Panc1 (cell line): ENCODE measurements around the gene CGNL1. TPM values are rescaled to one million over a fixed set of nuclear protein-coding genes. Genes with fewer than 3 reads are reported as not detected.

Experiments
- ATAC-seq: fragments of 200-7000 bp; cut with Tn5 transposase; 2 replicates; pipeline ENCODE4 v1.9.1; 2020; ENCODE audit warnings: mild to moderate bottlenecking, moderate library complexity
- BruUV-seq: library from RNA; stranded (reverse); fragments of 400-500 nt; replicated peaks from 2 replicates; lab custom pipeline; 2021; lab: Mats Ljungman, UMichigan
- CTCF ChIA-PET: fragments of 300-600 bp; sonication (Branson Sonifier 250); formaldehyde crosslinking; loops from one replicate; lab custom pipeline; 2022; ENCODE audit warnings: antibody characterized with exemption; lab: Charles Lee
- POLR2A ChIA-PET: fragments of 300-600 bp; sonication (Branson Sonifier 250); formaldehyde crosslinking; loops from one replicate; lab custom pipeline; 2022; ENCODE audit warnings: antibody characterized with exemption; lab: Charles Lee
- DNase-seq: peaks from one replicate; pipeline ENCODE4 v3.0.0-alpha.2; 2010; ENCODE audit warnings: low read depth, low spot score
- H3K27ac ChIP-seq: 2 replicates; pipeline ENCODE4 v1.5.1; 2011; ENCODE audit warnings: mild to moderate bottlenecking, low read length, inconsistent platforms
- H3K27me3 ChIP-seq: fragments of 200-500 bp; sonication (Bioruptor generic); 2 replicates; pipeline ENCODE4 v1.6.0; 2014; ENCODE audit warnings: low read length, inconsistent platforms; ENCODE audit not compliant: control insufficient read depth, insufficient read depth
- H3K36me3 ChIP-seq: fragments of 200-500 bp; sonication (Bioruptor generic); 2 replicates; pipeline ENCODE4 v1.5.1; 2014; ENCODE audit warnings: inconsistent platforms, mild to moderate bottlenecking, low read length, moderate library complexity; ENCODE audit not compliant: control insufficient read depth, insufficient read depth
- H3K4me1 ChIP-seq: 2 replicates; pipeline ENCODE4 v1.5.1; 2011; ENCODE audit warnings: inconsistent platforms, mild to moderate bottlenecking, low read length, moderate library complexity; ENCODE audit not compliant: control insufficient read depth, insufficient read depth
- H3K4me3 ChIP-seq, 2 experiments: 2 replicates each; pipeline ENCODE4 v1.5.1; 2011 to 2012; ENCODE audit warnings: low read depth in 2 of 2, low read length in 2 of 2, mild to moderate bottlenecking in 2 of 2, inconsistent platforms in 1 of 2, moderate library complexity in 1 of 2
- H3K9me3 ChIP-seq: fragments of 200-500 bp; sonication (Bioruptor generic); 2 replicates; pipeline ENCODE4 v1.5.1; 2014; ENCODE audit warnings: low read depth, mild to moderate bottlenecking, inconsistent platforms, low read length, moderate library complexity; ENCODE audit not compliant: control insufficient read depth, insufficient read depth
- CTCF ChIP-seq: fragments of 450-650 bp; IDR thresholded peaks from 2 replicates; pipeline ENCODE4 v1.5.1; 2017; ENCODE audit warnings: mild to moderate bottlenecking
- POLR2AphosphoS5 ChIP-seq: IDR thresholded peaks from 2 replicates; pipeline ENCODE4 v1.6.1; 2012; ENCODE audit warnings: mild to moderate bottlenecking, low read depth, low read length, moderate library complexity
- SIN3A ChIP-seq: IDR thresholded peaks from 2 replicates; pipeline ENCODE4 v1.6.1; 2012; ENCODE audit warnings: low read depth, mild to moderate bottlenecking, low read length, moderate library complexity, borderline replicate concordance; ENCODE audit not compliant: insufficient read depth
- TCF7L2 ChIP-seq: IDR thresholded peaks from 2 replicates; pipeline ENCODE4 v1.6.1; 2011; ENCODE audit warnings: mild to moderate bottlenecking, low read depth, low read length, inconsistent platforms
- in situ Hi-C: cut with HindIII; loops from 2 replicates; pipeline ENCODE4 v1.10.0; 2016; ENCODE audit warnings: low sequenced_read_pairs, low pct_unique_long_range_greater_than_20kb
- intact Hi-C: fragments of 100-400 bp; cut with micrococcal nuclease; formaldehyde crosslinking; loops from one replicate; pipeline ENCODE4 v1.10.0; 2022; ENCODE audit not compliant: unreplicated experiment
- total RNA-seq: library from RNA; stranded (reverse); gene quantifications from one replicate; pipeline ENCODE4 v1.2.1, GENCODE V29; 2021; ENCODE audit not compliant: unreplicated experiment
- TF ChIP-seq, protein P1 (sequence below), 2 experiments: IDR thresholded peaks; 2 replicates each; pipeline ENCODE4 v1.6.1; 2011 to 2012; ENCODE audit warnings: low read depth in 2 of 2, control low read depth in 1 of 2, low read length in 1 of 2, mild to moderate bottlenecking in 1 of 2, moderate library complexity in 1 of 2; ENCODE audit not compliant: insufficient read depth in 1 of 2

Gene CGNL1
- total RNA-seq, 1 experiment from 2014 or later: 3.5 TPM

- Histone ChIP-seq H3K36me3 (no peaks in the 10 kb centered on the region), H3K27me3 (peaks cover 2% of the 10 kb centered on the region; the same call in 1 of the 2 replicates), H3K4me1 (no peaks in the 10 kb centered on the region; the same call in none of the 2 replicates), H3K27ac (peak overlapping the region; percentile 53), H3K9me3 (no peaks in the 10 kb centered on the region), H3K4me3 (no peak overlapping the region)
- ChIA-PET POLR2A (no interaction called here), CTCF (interaction anchor here (0.5 kb wide), 1 partner anchor 59 kb away, joined by 6 read pairs; no protein-coding TSS in a partner anchor)
- no peak for DNase-seq
- peak; percentile 92 for ATAC-seq
- in situ Hi-C loops: no loop called here
- intact Hi-C loops: loop anchor here (10.0 kb wide), 1 partner anchor 83 kb away; no protein-coding TSS in a partner anchor
- TF ChIP-seq, protein P1, sequence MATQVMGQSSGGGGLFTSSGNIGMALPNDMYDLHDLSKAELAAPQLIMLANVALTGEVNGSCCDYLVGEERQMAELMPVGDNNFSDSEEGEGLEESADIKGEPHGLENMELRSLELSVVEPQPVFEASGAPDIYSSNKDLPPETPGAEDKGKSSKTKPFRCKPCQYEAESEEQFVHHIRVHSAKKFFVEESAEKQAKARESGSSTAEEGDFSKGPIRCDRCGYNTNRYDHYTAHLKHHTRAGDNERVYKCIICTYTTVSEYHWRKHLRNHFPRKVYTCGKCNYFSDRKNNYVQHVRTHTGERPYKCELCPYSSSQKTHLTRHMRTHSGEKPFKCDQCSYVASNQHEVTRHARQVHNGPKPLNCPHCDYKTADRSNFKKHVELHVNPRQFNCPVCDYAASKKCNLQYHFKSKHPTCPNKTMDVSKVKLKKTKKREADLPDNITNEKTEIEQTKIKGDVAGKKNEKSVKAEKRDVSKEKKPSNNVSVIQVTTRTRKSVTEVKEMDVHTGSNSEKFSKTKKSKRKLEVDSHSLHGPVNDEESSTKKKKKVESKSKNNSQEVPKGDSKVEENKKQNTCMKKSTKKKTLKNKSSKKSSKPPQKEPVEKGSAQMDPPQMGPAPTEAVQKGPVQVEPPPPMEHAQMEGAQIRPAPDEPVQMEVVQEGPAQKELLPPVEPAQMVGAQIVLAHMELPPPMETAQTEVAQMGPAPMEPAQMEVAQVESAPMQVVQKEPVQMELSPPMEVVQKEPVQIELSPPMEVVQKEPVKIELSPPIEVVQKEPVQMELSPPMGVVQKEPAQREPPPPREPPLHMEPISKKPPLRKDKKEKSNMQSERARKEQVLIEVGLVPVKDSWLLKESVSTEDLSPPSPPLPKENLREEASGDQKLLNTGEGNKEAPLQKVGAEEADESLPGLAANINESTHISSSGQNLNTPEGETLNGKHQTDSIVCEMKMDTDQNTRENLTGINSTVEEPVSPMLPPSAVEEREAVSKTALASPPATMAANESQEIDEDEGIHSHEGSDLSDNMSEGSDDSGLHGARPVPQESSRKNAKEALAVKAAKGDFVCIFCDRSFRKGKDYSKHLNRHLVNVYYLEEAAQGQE (IDR thresholded peaks at IDR 0.05; ENCODE audit: insufficient read depth in 1 of 2, low read depth in 2 of 2, low read length in 1 of 2): no peak
- TF ChIP-seq POLR2AphosphoS5 (no peak), CTCF (no peak), SIN3A (no peak), TCF7L2 (no peak)
- no TSS peak for BruUV-seq
These were observed 51.1 kb downstream of the CGNL1 start for GRCh38 chr15:57427367-57427821.

GRCh38 chr15:57432141-57432741, 55.9 kb downstream of the CGNL1 start:
- no peak for ATAC-seq

More at GRCh38 chr15:57432141-57432741, 55.9 kb downstream of the CGNL1 start:
- in situ Hi-C loops: no loop called here
- CTCF ChIA-PET: no interaction called here
- BruUV-seq: no TSS peak
- intact Hi-C loops: no loop called here
- no peak for DNase-seq
- POLR2A ChIA-PET: no interaction called here
- TF ChIP-seq CTCF (no peak), POLR2AphosphoS5 (no peak), SIN3A (no peak), TCF7L2 (no peak)
- TF ChIP-seq, protein P1 (IDR thresholded peaks at IDR 0.05; ENCODE audit: insufficient read depth in 1 of 2, low read depth in 2 of 2, low read length in 1 of 2): no peak
- Histone ChIP-seq H3K27me3 (no peaks in the 10 kb centered on the region; the same call in 1 of the 2 replicates), H3K9me3 (no peaks in the 10 kb centered on the region), H3K4me1 (no peaks in the 10 kb centered on the region; the same call in none of the 2 replicates), H3K36me3 (no peaks in the 10 kb centered on the region), H3K27ac (no peak overlapping the region), H3K4me3 (no peak overlapping the region)
